Stimulated activated effector memory CD8-positive, alpha-beta T cell treated with anti-CD3 and anti-CD28 coated beads, Interleukin-12 subunit alpha, Interleukin-12 subunit beta, amount 100 ng/mL, for 72 hours (primary cell): ENCODE results near the gene STIM1.

Experiments used
- ATAC-seq: fragments of 150-1000 bp; cut with Tn5 transposase; 2 replicates; pipeline ENCODE4 v1.10.0; 2021
- DNase-seq, 2 donors: peaks; one replicate each; pipeline ENCODE4 v3.0.0; 2021 to 2022; ENCODE audit warnings: low spot score in 2 of 2
- H3K27ac Mint-ChIP-seq: one replicate; pipeline ENCODE4 v1.8.0; 2022; ENCODE audit warnings: mild to moderate bottlenecking, mixed read lengths
- H3K36me3 Mint-ChIP-seq: one replicate; pipeline ENCODE4 v1.8.0; 2022; ENCODE audit warnings: mild to moderate bottlenecking, mixed read lengths
- H3K4me1 Mint-ChIP-seq: one replicate; pipeline ENCODE4 v1.8.0; 2022; ENCODE audit warnings: mixed read lengths
- H3K4me3 Mint-ChIP-seq: one replicate; pipeline ENCODE4 v1.8.0; 2022; ENCODE audit warnings: mild to moderate bottlenecking, mixed read lengths
- H3K9me3 Mint-ChIP-seq: one replicate; pipeline ENCODE4 v1.8.0; 2022; ENCODE audit warnings: mixed read lengths

The STIM1 gene

GRCh38 chr11:3838504-3838903, 17.0 kb upstream of the STIM1 start:
- Mint-ChIP-seq H3K27ac (peak overlapping the region; percentile 93), H3K4me1 (peaks cover 63% of the 10 kb centered on the region), H3K36me3 (peaks cover 66% of the 10 kb centered on the region), H3K9me3 (no peaks in the 10 kb centered on the region), H3K4me3 (peak overlapping the region; percentile 82)
- DNase-seq (no peak), ATAC-seq (no peak)

GRCh38 chr11:3840004-3840869, 15.2 kb upstream of the STIM1 start:
- ATAC-seq (no peak), DNase-seq (peak in 1 of 2 donors; percentile 69)
- H3K4me1 Mint-ChIP-seq: peaks cover 46% of the 10 kb centered on the region
- H3K36me3 Mint-ChIP-seq: peaks cover 49% of the 10 kb centered on the region
- H3K27ac Mint-ChIP-seq: peak overlapping the region; percentile 93
- peak overlapping the region; percentile 82 for H3K4me3 Mint-ChIP-seq
- no peaks in the 10 kb centered on the region for H3K9me3 Mint-ChIP-seq

DNA sequence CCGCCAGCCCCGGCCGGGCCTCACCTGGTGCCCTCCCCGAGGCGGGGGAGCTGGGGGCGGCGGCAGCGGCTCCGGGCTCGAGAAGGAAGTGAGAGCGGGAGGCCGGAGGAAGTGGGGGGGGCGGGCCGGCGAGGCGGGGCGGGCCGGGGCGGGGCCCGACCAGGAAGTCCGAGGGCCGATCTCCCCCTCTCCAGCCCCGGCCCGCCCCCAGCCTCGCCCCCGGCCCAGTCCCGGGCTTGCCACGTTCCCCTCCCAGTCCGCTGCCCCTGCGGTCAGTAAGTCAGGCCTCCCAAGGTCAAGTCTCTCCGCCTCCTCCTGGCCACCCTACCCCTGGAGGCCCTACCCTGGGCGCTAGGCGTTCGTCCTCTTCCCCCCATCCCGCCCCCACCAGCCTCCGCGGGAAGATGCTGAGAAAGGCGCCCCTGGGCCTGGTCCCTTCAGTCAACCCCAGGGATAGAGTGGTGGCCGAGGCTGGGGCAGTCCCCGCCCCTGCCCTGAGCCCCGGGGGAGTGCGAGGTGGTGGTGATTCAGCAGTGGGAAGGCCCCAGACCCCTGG, 14.5 kb upstream of the STIM1 start, which contains the start of gene RHOG:
RHOG (minus strand) TSS at position 90 of the 556 bp plus-strand sequence. CDS start 12,821 bp downstream, outside the sequence.
- peak within 1 kb of the TSS; percentile 93 for H3K27ac Mint-ChIP-seq
- H3K9me3 Mint-ChIP-seq: no peaks in the 10 kb centered on the region
- ATAC-seq (peak; percentile 91), DNase-seq (no peak)
- H3K4me1 Mint-ChIP-seq: peaks cover 39% of the 10 kb centered on the region
- peaks cover 42% of the 10 kb centered on the region for H3K36me3 Mint-ChIP-seq
- peak within 1 kb of the TSS; percentile 82 for H3K4me3 Mint-ChIP-seq

GRCh38 chr11:3841426-3842350, 13.8 kb upstream of the STIM1 start:
- DNase-seq (peak; percentile 79 to 95), ATAC-seq (peak; percentile 56)
- Mint-ChIP-seq H3K9me3 (no peaks in the 10 kb centered on the region), H3K36me3 (peaks cover 35% of the 10 kb centered on the region), H3K4me1 (peaks cover 32% of the 10 kb centered on the region), H3K4me3 (peak overlapping the region; percentile 82), H3K27ac (peak overlapping the region; percentile 93)

DNA sequence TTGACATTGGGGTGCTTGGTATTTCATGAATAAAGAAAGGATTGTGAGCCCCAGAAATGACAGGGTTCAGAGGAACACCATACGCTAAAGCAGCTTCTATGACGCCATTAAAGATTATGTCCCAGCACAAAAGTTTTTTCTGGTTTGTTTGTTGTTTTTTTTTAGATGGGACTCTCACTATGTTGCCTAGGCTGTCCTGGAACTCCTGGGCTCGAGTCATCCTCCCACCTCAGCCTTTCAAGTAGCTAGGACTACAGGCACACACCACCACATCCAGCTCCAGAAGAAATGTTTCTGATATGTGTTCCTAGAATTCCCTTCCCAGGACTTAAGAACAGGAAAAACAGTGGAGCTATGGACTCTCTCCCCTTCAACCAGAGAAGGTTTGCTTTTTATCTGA, 12.1 kb upstream of the STIM1 start:
- Mint-ChIP-seq H3K36me3 (peaks cover 21% of the 10 kb centered on the region), H3K9me3 (no peaks in the 10 kb centered on the region), H3K4me3 (no peak overlapping the region), H3K27ac (no peak overlapping the region), H3K4me1 (peaks cover 17% of the 10 kb centered on the region)
- DNase-seq (no peak), ATAC-seq (no peak)

DNA sequence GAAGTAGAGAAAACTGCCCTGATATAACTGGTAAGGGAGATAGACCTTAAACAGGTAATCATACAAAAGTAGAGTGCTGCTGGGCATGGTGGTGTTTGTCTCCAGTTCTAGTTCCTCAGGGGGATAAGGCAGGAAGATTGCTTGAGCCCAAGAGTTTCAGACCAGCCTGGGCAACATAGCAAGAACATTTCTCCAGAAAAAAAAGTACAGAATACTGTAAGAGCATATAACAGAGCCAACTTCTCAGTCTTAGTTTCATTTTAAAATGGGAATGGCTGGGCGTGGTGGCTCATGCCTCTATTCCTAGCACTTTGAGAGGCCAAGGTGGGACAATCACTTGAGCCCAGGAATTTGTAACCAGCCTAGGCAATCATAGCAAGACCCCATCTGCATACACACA, 10.2 kb upstream of the STIM1 start:
- Mint-ChIP-seq H3K4me1 (peaks cover 7% of the 10 kb centered on the region), H3K4me3 (no peak overlapping the region), H3K9me3 (no peaks in the 10 kb centered on the region), H3K36me3 (peaks cover 8% of the 10 kb centered on the region), H3K27ac (no peak overlapping the region)
- no peak for DNase-seq
- no peak for ATAC-seq

DNA sequence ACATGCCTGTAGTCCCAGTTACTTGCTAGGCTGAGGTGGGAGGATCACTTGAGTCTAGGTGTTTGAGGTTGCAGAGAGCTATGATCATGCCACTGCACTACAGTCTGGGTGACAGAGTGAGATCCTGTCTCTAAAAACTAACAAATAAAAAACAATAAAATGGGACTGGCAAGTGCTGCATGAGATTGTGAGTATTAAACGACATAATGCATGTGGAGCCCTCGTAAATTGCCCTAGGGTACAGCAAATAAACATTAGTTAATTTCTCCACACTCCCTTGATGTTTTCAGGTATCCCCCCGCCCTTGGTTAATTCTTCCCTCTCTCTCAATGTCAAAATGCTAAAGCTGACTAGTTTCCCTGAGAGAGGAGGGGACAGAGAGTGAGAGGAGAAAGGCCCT, 9.8 kb upstream of the STIM1 start:
- Mint-ChIP-seq H3K27ac (no peak overlapping the region), H3K36me3 (peaks cover 8% of the 10 kb centered on the region), H3K9me3 (no peaks in the 10 kb centered on the region), H3K4me3 (no peak overlapping the region), H3K4me1 (peaks cover 7% of the 10 kb centered on the region)
- no peak for DNase-seq
- no peak for ATAC-seq

DNA sequence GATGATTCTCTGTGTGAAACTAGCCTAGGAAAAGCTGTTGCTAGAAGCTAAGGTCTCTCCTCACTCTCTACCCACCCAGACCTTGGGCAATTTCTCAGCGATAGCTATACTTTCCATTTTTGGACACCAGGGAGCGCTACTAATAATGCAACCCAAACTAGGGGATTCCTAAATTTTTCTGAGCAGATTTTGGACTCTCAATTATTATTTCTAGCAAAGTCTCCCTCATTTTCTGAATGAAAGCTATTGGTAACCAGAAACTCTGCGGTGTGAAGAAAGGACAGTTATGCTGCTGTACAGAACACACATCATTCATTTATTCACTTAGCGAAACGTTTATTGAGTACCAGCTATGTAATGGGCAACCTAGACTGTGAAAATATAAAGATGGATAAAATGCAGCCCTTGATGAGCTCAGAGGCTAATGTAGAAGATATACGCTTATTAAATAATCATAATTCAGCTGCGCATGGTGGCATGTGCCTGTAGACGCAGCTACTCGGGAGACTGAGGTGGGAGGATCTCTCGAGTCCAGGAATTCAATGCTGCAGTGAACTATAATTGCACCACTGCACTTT, 6.1 kb upstream of the STIM1 start:
- Mint-ChIP-seq H3K4me3 (no peak overlapping the region), H3K4me1 (peaks cover 19% of the 10 kb centered on the region), H3K36me3 (peaks cover 9% of the 10 kb centered on the region), H3K27ac (no peak overlapping the region), H3K9me3 (no peaks in the 10 kb centered on the region)
- peak in 1 of 2 donors; percentile 44 for DNase-seq
- peak; percentile 69 for ATAC-seq

GRCh38 chr11:3853545-3853842, 2.0 kb upstream of the STIM1 start:
- peaks cover 46% of the 10 kb centered on the region for H3K4me1 Mint-ChIP-seq
- no peaks in the 10 kb centered on the region for H3K9me3 Mint-ChIP-seq
- peaks cover 24% of the 10 kb centered on the region for H3K36me3 Mint-ChIP-seq
- peak overlapping the region; percentile 98 for H3K27ac Mint-ChIP-seq
- DNase-seq (no peak), ATAC-seq (no peak)
- peak overlapping the region; percentile 98 for H3K4me3 Mint-ChIP-seq

GRCh38 chr11:3853899-3854659, 1.4 kb upstream of the STIM1 start:
- Mint-ChIP-seq H3K36me3 (peaks cover 24% of the 10 kb centered on the region), H3K4me3 (peak overlapping the region; percentile 98), H3K27ac (peak overlapping the region; percentile 98), H3K4me1 (peaks cover 50% of the 10 kb centered on the region), H3K9me3 (no peaks in the 10 kb centered on the region)
- ATAC-seq (peak; percentile 71), DNase-seq (peak in 1 of 2 donors; percentile 83)

DNA sequence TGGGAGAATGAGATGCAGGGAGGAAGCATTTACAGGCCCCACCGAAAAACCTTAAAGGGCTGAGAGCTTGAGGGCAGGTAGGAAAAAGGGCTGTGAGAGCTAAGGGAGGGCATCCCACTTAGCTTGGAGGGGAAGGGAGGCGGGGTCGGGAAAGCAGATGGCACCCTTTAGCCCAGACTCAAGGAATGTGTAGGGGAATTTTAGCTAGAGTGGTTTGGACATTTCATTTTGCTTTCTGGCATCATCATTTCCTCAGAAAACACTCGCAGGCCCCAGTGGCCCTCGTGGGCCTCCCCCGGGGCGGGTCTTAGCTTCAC, 846 bp upstream of the STIM1 start:
- Mint-ChIP-seq H3K4me1 (peaks cover 50% of the 10 kb centered on the region), H3K9me3 (no peaks in the 10 kb centered on the region), H3K36me3 (peaks cover 24% of the 10 kb centered on the region), H3K4me3 (peak overlapping the region; percentile 98), H3K27ac (peak overlapping the region; percentile 98)
- DNase-seq (peak in 1 of 2 donors; percentile 44), ATAC-seq (no peak)

DNA sequence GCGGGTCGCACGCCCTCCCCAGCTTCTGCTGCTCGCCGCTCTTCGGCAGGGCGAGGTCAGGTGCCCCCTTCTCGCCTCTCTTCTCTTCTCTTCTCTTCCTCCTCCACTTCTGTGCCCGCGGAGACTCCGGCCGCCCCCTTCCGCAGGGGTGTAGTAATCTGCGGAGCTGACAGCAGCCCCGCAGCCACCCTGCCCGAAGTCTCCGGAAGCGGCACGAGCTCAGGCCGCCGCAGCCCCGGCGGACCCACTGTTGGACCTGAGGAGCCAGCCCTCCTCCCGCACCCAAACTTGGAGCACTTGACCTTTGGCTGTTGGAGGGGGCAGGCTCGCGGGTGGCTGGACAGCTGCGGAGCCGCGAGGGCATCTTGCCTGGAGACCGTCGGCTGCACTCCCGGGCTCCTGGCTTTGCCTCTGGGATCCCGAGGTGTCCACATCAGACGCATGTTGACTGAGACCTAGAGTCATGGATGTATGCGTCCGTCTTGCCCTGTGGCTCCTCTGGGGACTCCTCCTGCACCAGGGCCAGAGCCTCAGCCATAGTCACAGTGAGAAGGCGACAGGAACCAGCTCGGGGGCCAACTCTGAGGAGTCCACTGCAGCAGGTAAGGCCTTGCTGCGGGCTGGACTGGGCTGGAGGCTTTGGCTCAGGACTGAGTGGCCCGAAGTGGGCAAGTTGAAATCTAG, 486 bp downstream of the STIM1 start:
- peaks cover 62% of the 10 kb centered on the region for H3K4me1 Mint-ChIP-seq
- H3K27ac Mint-ChIP-seq: peak overlapping the region; percentile 98
- H3K4me3 Mint-ChIP-seq: peak overlapping the region; percentile 98
- DNase-seq: peak; percentile 38 to 83
- peaks cover 28% of the 10 kb centered on the region for H3K36me3 Mint-ChIP-seq
- no peaks in the 10 kb centered on the region for H3K9me3 Mint-ChIP-seq
- peak; percentile 29 for ATAC-seq

DNA sequence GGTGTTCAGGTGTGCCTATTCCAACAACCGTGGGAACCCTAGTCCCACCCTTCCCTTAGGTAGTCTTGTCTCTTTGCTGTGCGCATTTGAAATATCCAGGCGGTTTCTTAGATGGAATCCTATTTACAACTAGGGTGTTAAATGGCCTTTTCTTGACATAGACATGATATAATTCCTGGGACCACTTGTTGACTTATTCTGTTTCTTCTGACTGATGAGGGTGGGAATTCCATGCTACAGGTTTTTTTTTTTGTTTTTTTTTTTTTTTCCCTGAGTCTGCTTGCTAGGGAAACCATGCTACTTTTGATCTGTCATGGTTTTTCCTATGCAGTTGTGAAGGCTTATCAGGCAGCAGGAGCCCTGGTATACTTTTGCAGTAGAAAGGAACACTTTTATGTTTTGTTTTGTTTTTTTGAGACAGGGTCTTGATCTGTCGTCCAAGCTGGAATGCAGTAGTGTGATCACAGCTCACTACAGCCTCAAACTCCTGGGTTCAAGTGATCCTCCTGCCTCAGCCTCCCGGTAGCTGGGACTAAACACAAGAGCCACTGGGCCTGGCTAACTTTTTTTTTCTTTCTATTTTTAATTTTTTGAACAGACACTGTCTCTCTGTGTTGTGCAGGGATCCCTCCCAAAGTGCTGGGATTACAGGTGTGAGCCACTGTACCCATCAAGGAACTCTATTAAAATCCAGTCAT, 1.5 kb downstream of the STIM1 start:
- no peaks in the 10 kb centered on the region for H3K9me3 Mint-ChIP-seq
- H3K4me3 Mint-ChIP-seq: peak overlapping the region; percentile 98
- no peak for ATAC-seq
- peaks cover 31% of the 10 kb centered on the region for H3K36me3 Mint-ChIP-seq
- peaks cover 72% of the 10 kb centered on the region for H3K4me1 Mint-ChIP-seq
- H3K27ac Mint-ChIP-seq: peak overlapping the region; percentile 98
- DNase-seq: no peak
